ENCODE data around the gene ROBO1.

DNA sequence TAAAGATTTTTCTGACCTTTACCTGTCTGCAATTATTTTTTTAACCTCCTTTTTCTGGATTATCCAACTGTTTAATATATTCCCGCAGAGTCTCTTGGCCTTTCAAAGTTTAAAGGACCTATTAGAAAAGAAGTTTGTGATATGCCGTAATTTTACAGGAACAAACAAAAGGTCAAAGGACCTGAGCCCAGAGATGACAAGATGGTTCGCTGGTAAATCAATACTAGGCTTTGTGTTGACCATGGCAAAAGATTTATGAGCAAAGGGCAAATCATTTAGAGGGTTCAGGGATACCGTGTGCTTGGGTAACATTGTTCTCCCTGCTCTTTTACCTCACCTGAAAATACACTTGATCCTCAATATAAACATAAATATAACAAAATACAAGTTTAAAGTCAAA lies 923.5 kb downstream of the ROBO1 start:
- TF ChIP-seq, protein P1, sequence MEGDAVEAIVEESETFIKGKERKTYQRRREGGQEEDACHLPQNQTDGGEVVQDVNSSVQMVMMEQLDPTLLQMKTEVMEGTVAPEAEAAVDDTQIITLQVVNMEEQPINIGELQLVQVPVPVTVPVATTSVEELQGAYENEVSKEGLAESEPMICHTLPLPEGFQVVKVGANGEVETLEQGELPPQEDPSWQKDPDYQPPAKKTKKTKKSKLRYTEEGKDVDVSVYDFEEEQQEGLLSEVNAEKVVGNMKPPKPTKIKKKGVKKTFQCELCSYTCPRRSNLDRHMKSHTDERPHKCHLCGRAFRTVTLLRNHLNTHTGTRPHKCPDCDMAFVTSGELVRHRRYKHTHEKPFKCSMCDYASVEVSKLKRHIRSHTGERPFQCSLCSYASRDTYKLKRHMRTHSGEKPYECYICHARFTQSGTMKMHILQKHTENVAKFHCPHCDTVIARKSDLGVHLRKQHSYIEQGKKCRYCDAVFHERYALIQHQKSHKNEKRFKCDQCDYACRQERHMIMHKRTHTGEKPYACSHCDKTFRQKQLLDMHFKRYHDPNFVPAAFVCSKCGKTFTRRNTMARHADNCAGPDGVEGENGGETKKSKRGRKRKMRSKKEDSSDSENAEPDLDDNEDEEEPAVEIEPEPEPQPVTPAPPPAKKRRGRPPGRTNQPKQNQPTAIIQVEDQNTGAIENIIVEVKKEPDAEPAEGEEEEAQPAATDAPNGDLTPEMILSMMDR (IDR thresholded peaks at IDR 0.05) = no peak
- TF ChIP-seq EZH2 (IDR thresholded peaks at IDR 0.05; ENCODE audit: borderline replicate concordance, insufficient read depth, low read depth, low read length, poor library complexity, severe bottlenecking) = no peak

All from B cell (primary cell).